ENCODE measurements around the gene ALDH3B1. TPM values are rescaled to one million over a fixed set of nuclear protein-coding genes. Genes with fewer than 3 reads are reported as not detected.

Gene ALDH3B1
- total RNA-seq, 4 donors from 2014 or later: 5.4 to 11.6 (median 6.4) TPM

DNA sequence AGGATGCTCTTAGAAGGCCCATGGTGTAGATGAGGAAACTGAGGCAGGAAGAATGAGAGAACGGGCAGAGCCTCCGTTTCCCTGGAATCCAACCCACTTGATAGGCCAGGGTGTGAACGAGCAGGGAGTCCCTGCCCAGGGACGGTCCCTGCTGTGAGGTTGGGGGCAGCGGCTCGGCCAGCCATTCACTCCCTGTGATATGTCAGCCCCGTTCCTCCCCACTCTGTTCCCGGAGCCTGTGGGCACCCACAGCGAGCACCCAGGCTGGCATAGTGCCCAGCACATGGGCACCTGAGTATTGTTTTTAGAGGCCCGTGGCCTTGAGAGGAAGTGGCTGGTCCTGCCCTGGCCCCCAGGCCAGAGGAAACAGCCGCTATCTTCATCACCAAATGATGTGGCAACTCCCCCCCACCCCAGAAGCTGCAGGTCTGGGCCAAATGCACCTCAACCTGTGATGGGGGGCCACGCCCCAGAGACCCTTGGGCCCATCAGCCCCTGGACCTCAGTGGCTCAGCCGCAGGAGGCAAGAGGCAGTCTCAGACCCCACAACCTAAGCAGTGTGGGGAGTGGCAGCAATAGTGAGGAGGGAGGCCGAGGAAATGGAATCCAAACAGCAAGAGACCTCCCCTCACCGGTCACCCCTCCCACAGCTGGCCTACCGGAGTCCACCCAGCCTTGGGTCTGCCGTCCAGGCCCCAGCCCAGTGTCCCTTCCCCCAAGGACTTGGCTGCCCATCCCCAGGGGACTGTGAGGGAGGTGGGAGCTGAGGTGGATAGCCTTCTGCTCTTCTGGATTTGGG is 2.1 kb downstream of the ALDH3B1 start:
- intact Hi-C loops (cut with DNase I; ENCODE audit: low total_unique reads): no loop called here
- DNase-seq (ENCODE audit: low spot score in 2 of 2): no peak
- H3K4me3 ChIP-seq (ENCODE audit: low read depth, poor library complexity, severe bottlenecking): no peak overlapping the region
- TF ChIP-seq, protein P1, sequence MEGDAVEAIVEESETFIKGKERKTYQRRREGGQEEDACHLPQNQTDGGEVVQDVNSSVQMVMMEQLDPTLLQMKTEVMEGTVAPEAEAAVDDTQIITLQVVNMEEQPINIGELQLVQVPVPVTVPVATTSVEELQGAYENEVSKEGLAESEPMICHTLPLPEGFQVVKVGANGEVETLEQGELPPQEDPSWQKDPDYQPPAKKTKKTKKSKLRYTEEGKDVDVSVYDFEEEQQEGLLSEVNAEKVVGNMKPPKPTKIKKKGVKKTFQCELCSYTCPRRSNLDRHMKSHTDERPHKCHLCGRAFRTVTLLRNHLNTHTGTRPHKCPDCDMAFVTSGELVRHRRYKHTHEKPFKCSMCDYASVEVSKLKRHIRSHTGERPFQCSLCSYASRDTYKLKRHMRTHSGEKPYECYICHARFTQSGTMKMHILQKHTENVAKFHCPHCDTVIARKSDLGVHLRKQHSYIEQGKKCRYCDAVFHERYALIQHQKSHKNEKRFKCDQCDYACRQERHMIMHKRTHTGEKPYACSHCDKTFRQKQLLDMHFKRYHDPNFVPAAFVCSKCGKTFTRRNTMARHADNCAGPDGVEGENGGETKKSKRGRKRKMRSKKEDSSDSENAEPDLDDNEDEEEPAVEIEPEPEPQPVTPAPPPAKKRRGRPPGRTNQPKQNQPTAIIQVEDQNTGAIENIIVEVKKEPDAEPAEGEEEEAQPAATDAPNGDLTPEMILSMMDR (IDR thresholded peaks at IDR 0.05): no peak
- no peak for TF ChIP-seq POLR2A (IDR thresholded peaks at IDR 0.05)
- WGBS, 2 donors: 79 to 83% methylated on average over 13 to 17 of the region's 17 CpGs

DNA sequence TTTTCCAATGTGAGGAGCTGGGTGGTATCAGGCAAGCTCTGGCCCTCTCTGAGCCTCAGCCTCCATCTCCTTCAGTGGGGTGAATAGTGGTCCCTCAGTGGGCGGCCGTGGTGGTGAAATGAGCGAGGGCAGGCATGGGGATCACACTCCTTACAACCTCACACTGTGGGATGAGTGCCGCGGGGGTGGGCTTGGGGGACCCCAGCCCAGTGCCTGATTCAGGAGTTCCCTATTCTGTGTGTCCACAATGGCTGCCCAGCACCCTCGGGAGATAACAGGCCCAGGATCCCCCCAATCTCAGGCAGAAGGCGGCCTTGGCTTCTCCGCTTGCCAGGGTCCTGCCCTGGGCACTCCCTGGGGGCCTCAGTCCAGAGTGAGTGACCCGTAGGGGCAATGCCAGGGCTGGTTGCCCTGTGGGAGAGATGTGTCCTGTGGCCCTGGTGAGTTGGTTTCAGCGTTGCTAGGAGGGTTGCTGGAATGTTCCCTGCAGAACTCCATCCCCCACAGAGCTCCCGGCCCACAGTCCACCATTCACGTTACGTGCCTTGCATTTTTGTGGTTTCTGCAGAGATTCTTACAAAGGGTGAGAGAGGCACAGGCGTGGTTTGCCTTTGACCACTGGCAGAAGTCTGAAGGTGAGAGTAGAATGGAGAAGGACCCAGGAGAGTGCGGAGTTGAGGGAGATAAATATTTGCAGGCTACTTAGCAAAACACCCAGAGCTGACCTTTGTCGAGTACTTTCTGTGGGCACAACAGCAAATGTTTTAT is 2.9 kb downstream of the ALDH3B1 start:
- no peak for DNase-seq (ENCODE audit: low spot score in 2 of 2)

DNA sequence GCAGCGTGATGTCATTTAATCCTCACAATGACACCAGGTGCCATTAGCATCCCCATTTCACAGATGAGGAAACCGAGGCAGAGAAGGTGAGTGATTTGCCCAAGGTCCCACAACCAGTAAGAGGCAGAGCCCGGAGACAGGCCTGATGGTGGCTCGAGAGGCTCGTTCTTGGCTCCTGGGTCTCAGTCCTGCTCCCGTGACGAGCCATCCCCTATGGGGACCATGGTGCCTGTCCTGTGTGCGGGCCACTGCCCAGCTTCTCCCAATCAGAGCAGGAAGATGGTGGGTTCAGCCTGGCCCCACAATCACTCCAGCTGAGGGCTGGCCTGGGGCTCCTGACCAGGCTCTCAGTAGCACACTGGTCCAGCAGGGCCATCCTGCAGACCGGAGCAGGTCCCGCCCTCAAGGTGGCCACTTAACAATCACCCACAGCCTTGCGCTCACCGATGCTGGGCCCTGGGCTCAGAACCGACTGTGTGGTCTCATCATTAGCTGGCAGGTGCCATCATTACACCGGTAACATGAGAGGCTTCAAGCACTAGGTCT is 3.6 kb downstream of the ALDH3B1 start:
- DNase-seq (ENCODE audit: low spot score in 2 of 2): no peak
- intact Hi-C loops (cut with DNase I; ENCODE audit: low total_unique reads): no loop called here
- TF ChIP-seq, protein P1 (IDR thresholded peaks at IDR 0.05): no peak
- TF ChIP-seq POLR2A (IDR thresholded peaks at IDR 0.05): no peak
- WGBS, 2 donors: 87 to 90% methylated on average over 13 to 14 of the region's 14 CpGs
- no peak overlapping the region for H3K4me3 ChIP-seq (ENCODE audit: low read depth, poor library complexity, severe bottlenecking)

More for the DNA sequence above, 2.9 kb downstream of the ALDH3B1 start:
- H3K4me3 ChIP-seq (ENCODE audit: low read depth, poor library complexity, severe bottlenecking): no peak overlapping the region
- 79% methylated on average over 15 to 16 of the region's 16 CpGs for WGBS, 2 donors
- TF ChIP-seq POLR2A (IDR thresholded peaks at IDR 0.05): no peak
- TF ChIP-seq, protein P1 (IDR thresholded peaks at IDR 0.05): no peak
- intact Hi-C loops (cut with DNase I; ENCODE audit: low total_unique reads): no loop called here

DNA sequence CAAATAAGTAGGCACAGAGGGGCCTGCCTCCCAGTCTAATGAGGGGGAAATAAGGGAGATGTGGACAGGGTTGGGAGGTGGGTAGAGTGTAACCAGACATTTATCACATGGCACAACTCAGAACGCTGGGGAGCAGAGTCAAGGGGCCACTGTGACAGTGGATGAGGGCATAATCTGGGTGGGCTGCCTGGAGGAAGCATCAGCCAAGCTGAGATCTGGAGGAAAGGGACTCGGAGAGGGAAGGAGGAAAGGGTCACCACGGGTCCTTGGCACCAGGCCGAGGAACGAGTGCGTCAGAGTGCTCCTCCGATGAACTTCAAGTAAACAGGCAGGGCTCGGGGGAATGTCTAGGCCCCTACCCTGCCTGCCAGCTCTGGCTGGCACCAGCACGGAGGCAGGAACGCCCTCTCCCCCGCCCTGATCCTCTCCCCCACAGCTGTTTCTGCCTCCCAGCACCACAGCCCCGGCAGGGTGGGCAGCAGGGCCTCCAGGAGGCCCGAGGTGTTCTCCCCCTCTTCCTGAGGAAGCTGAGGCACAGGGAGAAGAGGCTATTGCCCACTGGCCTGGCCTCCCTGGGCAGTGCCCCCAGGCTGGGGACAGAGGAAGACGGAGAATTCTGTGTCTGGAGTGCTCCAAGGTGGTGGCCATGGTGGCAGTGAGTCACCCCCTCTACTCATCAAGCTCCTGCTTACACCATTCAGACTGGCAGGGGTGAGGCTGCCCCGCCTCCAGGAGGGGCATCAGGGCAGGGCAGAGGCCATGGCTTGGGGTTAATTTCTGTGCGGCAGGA is 4.2 kb downstream of the ALDH3B1 start:
- intact Hi-C loops (cut with DNase I; ENCODE audit: low total_unique reads): no loop called here
- H3K4me3 ChIP-seq (ENCODE audit: low read depth, poor library complexity, severe bottlenecking): no peak overlapping the region
- 12 to 20% methylated on average over 11 to 16 of the region's 16 CpGs for WGBS, 2 donors
- TF ChIP-seq, protein P1 (IDR thresholded peaks at IDR 0.05): no peak
- TF ChIP-seq POLR2A (IDR thresholded peaks at IDR 0.05): no peak
- DNase-seq (ENCODE audit: low spot score in 2 of 2): peak; percentile 39 to 92

DNA sequence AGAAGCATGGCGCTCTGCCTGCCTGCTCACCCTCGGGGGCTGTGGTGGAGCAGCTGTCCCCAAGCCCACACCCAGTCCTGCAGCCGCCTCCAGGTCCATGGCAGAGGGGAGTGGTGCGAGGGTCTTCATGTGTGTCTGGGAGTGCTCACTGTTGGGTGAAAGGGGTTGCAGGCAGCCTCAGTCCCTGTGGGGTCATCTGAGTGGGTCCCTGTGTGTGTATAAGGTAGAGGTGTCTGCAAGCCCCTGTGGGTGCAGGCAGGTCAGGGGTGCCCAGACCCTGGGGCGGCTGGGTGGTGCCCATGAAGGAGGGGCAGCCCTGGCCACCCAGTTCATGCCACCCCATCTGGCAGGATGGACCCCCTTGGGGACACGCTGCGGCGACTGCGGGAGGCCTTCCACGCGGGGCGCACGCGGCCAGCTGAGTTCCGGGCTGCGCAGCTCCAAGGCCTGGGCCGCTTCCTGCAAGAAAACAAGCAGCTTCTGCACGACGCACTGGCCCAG is 4.9 kb downstream of the ALDH3B1 start:
- TF ChIP-seq, protein P1 (IDR thresholded peaks at IDR 0.05): no peak
- TF ChIP-seq POLR2A (IDR thresholded peaks at IDR 0.05): no peak
- no peak overlapping the region for H3K4me3 ChIP-seq (ENCODE audit: low read depth, poor library complexity, severe bottlenecking)
- intact Hi-C loops (cut with DNase I; ENCODE audit: low total_unique reads): no loop called here
- DNase-seq (ENCODE audit: low spot score in 2 of 2): no peak
- 84% methylated on average over 8 to 18 of the region's 19 CpGs for WGBS, 2 donors

Data from lower leg skin (tissue), 4 donors.